ENCODE results near the gene EPAS1.

The EPAS1 gene

GRCh38 chr2:46274586-46274985 lies 22.6 kb upstream of the EPAS1 start:
- Histone ChIP-seq H3K27ac (ENCODE audit: low read depth, low read length) (no peak overlapping the region), H3K36me3 (ENCODE audit: insufficient read depth, low read length) (no peaks in the 10 kb centered on the region), H3K4me1 (ENCODE audit: insufficient read depth, low read length) (0 out of 2 replicates have a peak, but pooled peaks cover 6% of the 10 kb centered on the region), H3K27me3 (ENCODE audit: insufficient read depth, low read length) (peaks cover 2% of the 10 kb centered on the region; the same call in 1 of the 2 replicates), H3K9me3 (ENCODE audit: insufficient read depth, low read depth, low read length) (no peaks in the 10 kb centered on the region), H3K9ac (ENCODE audit: low read depth, low read length) (no peak overlapping the region), H3K4me3 (ENCODE audit: low read length) (no peak overlapping the region)
- WGBS: 95% methylated on average over 4 of the region's 4 CpGs

DNA sequence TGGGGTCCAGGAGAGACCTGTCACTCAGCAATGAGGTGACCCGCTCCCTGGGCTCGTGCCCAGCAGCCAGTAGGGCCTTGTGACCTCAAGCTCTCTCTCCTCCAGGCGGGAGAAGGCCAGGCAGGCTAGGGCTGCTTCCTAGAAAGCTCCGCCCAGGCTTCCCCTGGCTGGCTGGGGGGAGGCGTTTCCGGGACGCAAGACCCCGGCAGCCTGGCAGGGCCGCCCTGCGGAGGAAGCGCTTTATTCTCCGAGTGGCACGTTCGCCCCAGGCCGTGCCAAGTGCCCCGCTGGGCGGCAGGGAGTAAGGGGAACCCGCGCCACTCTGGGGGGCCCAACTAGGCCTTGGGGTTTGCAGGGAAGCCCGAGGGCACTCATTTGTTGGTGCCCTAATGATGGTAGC lies 21.2 kb upstream of the EPAS1 start:
- 65% methylated on average over 20 of the region's 20 CpGs for WGBS

DNA sequence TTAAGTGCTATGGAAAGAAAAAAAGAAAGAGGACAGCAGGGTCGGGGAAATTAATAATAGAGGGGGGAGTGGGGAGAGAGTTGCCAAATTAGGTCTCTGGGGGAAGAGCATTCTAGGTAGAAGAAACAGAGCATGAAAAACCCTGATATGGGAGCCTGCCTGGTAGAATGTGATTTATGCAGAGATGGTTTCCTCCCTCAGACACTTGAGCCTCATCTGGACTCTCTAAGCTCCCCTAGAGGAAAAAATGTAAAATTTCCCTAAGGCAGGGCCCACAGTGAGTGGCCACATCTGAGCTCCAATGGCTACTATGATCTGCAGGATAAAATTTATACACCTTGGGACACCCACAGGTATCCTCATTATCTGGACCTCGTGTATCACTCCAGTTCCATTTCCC lies 20.6 kb upstream of the EPAS1 start:
- no peak overlapping the region for H3K27ac ChIP-seq (ENCODE audit: low read depth, low read length)
- no peak overlapping the region for H3K4me3 ChIP-seq (ENCODE audit: low read length)
- H3K27me3 ChIP-seq (ENCODE audit: insufficient read depth, low read length): peaks cover 2% of the 10 kb centered on the region; the same call in 1 of the 2 replicates
- H3K9me3 ChIP-seq (ENCODE audit: insufficient read depth, low read depth, low read length): no peaks in the 10 kb centered on the region
- 91% methylated on average over 2 of the region's 2 CpGs for WGBS
- no peaks in the 10 kb centered on the region for H3K36me3 ChIP-seq (ENCODE audit: insufficient read depth, low read length)
- H3K9ac ChIP-seq (ENCODE audit: low read depth, low read length): no peak overlapping the region
- no peaks in the 10 kb centered on the region for H3K4me1 ChIP-seq (ENCODE audit: insufficient read depth, low read length)

More for the DNA sequence above, 21.2 kb upstream of the EPAS1 start:
- no peak overlapping the region for H3K9ac ChIP-seq (ENCODE audit: low read depth, low read length)
- no peaks in the 10 kb centered on the region for H3K36me3 ChIP-seq (ENCODE audit: insufficient read depth, low read length)
- no peak overlapping the region for H3K4me3 ChIP-seq (ENCODE audit: low read length)
- H3K27me3 ChIP-seq (ENCODE audit: insufficient read depth, low read length): peaks cover 2% of the 10 kb centered on the region; the same call in 1 of the 2 replicates
- no peaks in the 10 kb centered on the region for H3K4me1 ChIP-seq (ENCODE audit: insufficient read depth, low read length)
- no peak overlapping the region for H3K27ac ChIP-seq (ENCODE audit: low read depth, low read length)
- H3K9me3 ChIP-seq (ENCODE audit: insufficient read depth, low read depth, low read length): no peaks in the 10 kb centered on the region

DNA sequence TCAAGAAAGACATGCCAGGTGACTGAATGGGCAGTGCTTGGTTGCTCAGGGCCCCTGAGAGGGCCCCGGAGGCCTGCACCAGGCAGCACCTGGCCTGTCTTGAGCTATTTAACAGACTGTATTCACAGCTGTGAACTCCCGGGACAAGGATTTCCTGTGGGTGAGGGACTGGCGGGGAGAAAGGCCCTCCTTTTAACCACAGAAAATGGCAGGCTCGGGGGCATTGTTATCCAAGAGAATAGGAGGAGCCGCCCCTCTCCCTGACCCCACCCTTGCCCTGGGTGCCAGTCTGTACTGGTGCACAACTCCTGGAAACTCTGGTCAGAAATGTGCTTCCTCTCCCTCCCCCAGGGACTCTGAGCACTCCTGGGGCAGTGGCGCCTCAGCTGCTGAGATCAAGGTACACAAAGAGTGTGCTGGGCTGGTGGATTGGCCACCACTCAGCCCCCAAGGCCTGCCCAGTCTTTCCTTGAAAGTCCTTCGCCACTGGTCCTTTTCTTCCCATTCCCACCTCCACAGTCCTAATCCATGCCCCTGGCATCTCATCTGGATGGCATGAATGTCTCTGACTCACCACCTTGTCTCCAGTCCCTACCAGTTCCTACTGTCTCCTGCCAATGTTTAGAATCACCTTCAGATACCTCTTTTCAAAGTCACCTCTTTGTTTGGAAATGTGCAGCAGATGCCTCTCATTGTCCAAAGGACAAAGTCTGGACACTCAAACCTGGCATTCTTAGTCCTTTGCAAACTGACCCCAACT lies 19.6 kb upstream of the EPAS1 start:
- WGBS: 89% methylated on average over 7 of the region's 7 CpGs
- H3K36me3 ChIP-seq (ENCODE audit: insufficient read depth, low read length): no peaks in the 10 kb centered on the region
- H3K9me3 ChIP-seq (ENCODE audit: insufficient read depth, low read depth, low read length): no peaks in the 10 kb centered on the region
- no peaks in the 10 kb centered on the region for H3K27me3 ChIP-seq (ENCODE audit: insufficient read depth, low read length)
- no peak overlapping the region for H3K4me3 ChIP-seq (ENCODE audit: low read length)
- H3K4me1 ChIP-seq (ENCODE audit: insufficient read depth, low read length): no peaks in the 10 kb centered on the region
- no peak overlapping the region for H3K9ac ChIP-seq (ENCODE audit: low read depth, low read length)
- H3K27ac ChIP-seq (ENCODE audit: low read depth, low read length): no peak overlapping the region

DNA sequence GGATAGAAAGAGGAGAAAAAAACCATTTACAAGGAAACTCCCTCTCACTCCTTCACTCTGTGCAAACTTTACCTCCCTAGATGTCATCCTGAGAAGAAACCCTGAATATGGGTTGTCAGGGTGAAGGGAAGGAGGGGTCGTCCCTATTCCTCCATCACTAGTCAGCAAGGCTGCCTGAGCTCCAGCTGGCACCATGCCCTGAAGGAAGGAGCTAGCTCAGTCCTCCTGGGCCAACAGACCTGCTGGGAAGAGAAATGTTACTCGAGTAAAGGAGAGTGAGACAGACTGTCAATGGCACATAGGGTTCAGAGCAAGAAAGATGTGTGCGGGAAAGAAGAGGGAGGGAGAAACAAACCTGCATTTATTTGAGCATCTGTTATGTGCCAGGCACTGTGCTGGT lies 18.3 kb upstream of the EPAS1 start:
- no peak overlapping the region for H3K9ac ChIP-seq (ENCODE audit: low read depth, low read length)
- WGBS: 75% methylated on average over 3 of the region's 3 CpGs
- no peaks in the 10 kb centered on the region for H3K36me3 ChIP-seq (ENCODE audit: insufficient read depth, low read length)
- H3K27ac ChIP-seq (ENCODE audit: low read depth, low read length): no peak overlapping the region
- H3K4me1 ChIP-seq (ENCODE audit: insufficient read depth, low read length): no peaks in the 10 kb centered on the region
- no peak overlapping the region for H3K4me3 ChIP-seq (ENCODE audit: low read length)
- no peaks in the 10 kb centered on the region for H3K27me3 ChIP-seq (ENCODE audit: insufficient read depth, low read length)
- no peaks in the 10 kb centered on the region for H3K9me3 ChIP-seq (ENCODE audit: insufficient read depth, low read depth, low read length)

GRCh38 chr2:46281939-46282338 lies 15.3 kb upstream of the EPAS1 start:
- H3K9me3 ChIP-seq (ENCODE audit: insufficient read depth, low read depth, low read length): no peaks in the 10 kb centered on the region
- H3K36me3 ChIP-seq (ENCODE audit: insufficient read depth, low read length): no peaks in the 10 kb centered on the region
- 78% methylated on average over 1 of the region's 1 CpG for WGBS
- no peaks in the 10 kb centered on the region; the same call in 1 of the 2 replicates for H3K4me1 ChIP-seq (ENCODE audit: insufficient read depth, low read length)
- no peak overlapping the region for H3K27ac ChIP-seq (ENCODE audit: low read depth, low read length)
- H3K9ac ChIP-seq (ENCODE audit: low read depth, low read length): no peak overlapping the region
- no peak overlapping the region for H3K4me3 ChIP-seq (ENCODE audit: low read length)
- H3K27me3 ChIP-seq (ENCODE audit: insufficient read depth, low read length): no peaks in the 10 kb centered on the region

DNA sequence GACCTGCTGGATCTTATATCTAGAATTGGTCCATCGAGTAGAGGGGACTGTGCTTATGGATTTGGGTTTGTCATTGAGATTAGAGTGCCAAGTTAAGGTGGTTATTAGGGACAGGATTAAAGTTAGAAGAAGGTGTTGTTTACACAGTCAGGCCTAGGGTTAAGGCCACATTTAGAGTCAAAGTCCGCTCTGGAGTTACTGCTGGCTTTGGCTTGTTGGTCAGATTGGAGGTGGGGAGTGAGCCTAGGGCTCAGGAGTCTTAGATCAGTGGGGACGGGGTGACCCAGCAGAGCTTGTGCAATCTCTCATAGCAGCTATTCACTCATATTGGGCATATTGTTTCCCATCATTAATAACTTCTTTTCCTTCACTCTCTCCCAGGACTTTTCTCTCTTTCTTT lies 13.5 kb upstream of the EPAS1 start:
- Histone ChIP-seq H3K9me3 (ENCODE audit: insufficient read depth, low read depth, low read length) (no peaks in the 10 kb centered on the region), H3K27me3 (ENCODE audit: insufficient read depth, low read length) (no peaks in the 10 kb centered on the region), H3K36me3 (ENCODE audit: insufficient read depth, low read length) (no peaks in the 10 kb centered on the region), H3K27ac (ENCODE audit: low read depth, low read length) (no peak overlapping the region), H3K4me3 (ENCODE audit: low read length) (no peak overlapping the region), H3K4me1 (ENCODE audit: insufficient read depth, low read length) (no peaks in the 10 kb centered on the region; the same call in 1 of the 2 replicates), H3K9ac (ENCODE audit: low read depth, low read length) (no peak overlapping the region)
- WGBS: 85% methylated on average over 3 of the region's 3 CpGs

DNA sequence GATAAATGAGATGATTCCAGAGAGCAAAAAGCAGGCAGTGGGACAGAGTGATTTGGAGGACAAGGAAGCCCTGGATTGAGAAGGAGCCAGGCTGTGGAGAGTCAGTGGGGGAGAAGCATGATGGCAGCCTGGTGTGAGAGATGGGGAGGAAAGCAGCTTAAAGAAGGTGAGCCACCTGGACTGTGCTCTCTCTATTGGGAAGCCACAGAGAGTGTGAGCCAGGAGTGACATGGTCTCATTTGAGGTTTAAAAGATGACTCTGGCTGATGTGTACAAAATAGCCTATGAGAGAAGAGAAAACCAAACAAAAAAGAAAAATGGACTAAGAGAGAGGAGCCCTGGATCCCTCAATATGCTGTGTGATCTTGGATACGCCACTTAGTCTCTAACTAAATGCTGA lies 12.9 kb upstream of the EPAS1 start:
- Histone ChIP-seq H3K36me3 (ENCODE audit: insufficient read depth, low read length) (no peaks in the 10 kb centered on the region), H3K4me1 (ENCODE audit: insufficient read depth, low read length) (no peaks in the 10 kb centered on the region; the same call in 1 of the 2 replicates), H3K4me3 (ENCODE audit: low read length) (no peak overlapping the region), H3K9ac (ENCODE audit: low read depth, low read length) (no peak overlapping the region), H3K27me3 (ENCODE audit: insufficient read depth, low read length) (no peaks in the 10 kb centered on the region), H3K9me3 (ENCODE audit: insufficient read depth, low read depth, low read length) (no peaks in the 10 kb centered on the region), H3K27ac (ENCODE audit: low read depth, low read length) (no peak overlapping the region)
- WGBS: 97% methylated on average over 1 of the region's 1 CpG

DNA sequence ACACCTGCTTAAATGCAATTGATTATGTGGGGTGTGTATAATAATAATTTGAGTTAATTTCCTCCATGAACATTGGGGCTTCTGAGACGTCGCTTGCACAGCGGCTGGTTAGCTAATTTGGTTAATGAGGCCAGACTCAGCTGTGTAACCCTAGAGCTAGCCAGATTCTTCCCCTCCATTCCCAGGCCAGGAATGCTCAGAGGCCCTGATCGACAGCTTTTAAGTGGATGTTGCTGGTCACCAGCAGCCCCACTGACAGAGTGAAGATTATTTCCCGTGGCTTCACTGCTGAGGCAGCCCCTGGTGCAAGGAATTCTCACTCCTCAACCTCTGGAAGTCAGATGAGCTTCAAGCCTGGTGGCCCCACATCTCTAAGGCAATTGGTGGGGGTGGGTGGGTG lies 12.4 kb upstream of the EPAS1 start:
- Histone ChIP-seq H3K27me3 (ENCODE audit: insufficient read depth, low read length) (no peaks in the 10 kb centered on the region), H3K9ac (ENCODE audit: low read depth, low read length) (no peak overlapping the region), H3K9me3 (ENCODE audit: insufficient read depth, low read depth, low read length) (no peaks in the 10 kb centered on the region), H3K4me1 (ENCODE audit: insufficient read depth, low read length) (no peaks in the 10 kb centered on the region; the same call in 1 of the 2 replicates), H3K36me3 (ENCODE audit: insufficient read depth, low read length) (no peaks in the 10 kb centered on the region), H3K4me3 (ENCODE audit: low read length) (no peak overlapping the region), H3K27ac (ENCODE audit: low read depth, low read length) (no peak overlapping the region)
- 83% methylated on average over 5 of the region's 5 CpGs for WGBS

- Histone ChIP-seq H3K4me1 (ENCODE audit: insufficient read depth, low read length) (no peaks in the 10 kb centered on the region; the same call in 1 of the 2 replicates), H3K9ac (ENCODE audit: low read depth, low read length) (no peak overlapping the region), H3K9me3 (ENCODE audit: insufficient read depth, low read depth, low read length) (no peaks in the 10 kb centered on the region), H3K27me3 (ENCODE audit: insufficient read depth, low read length) (no peaks in the 10 kb centered on the region; the same call in 1 of the 2 replicates), H3K36me3 (ENCODE audit: insufficient read depth, low read length) (no peaks in the 10 kb centered on the region), H3K27ac (ENCODE audit: low read depth, low read length) (no peak overlapping the region), H3K4me3 (ENCODE audit: low read length) (no peak overlapping the region)
- 91% methylated on average over 3 of the region's 3 CpGs for WGBS
These were observed 10.5 kb upstream of the EPAS1 start for GRCh38 chr2:46286715-46287114.

- H3K36me3 ChIP-seq (ENCODE audit: insufficient read depth, low read length): no peaks in the 10 kb centered on the region
- WGBS: 93% methylated on average over 5 of the region's 5 CpGs
- no peak overlapping the region for H3K9ac ChIP-seq (ENCODE audit: low read depth, low read length)
- no peaks in the 10 kb centered on the region for H3K9me3 ChIP-seq (ENCODE audit: insufficient read depth, low read depth, low read length)
- H3K27ac ChIP-seq (ENCODE audit: low read depth, low read length): no peak overlapping the region
- no peaks in the 10 kb centered on the region for H3K4me1 ChIP-seq (ENCODE audit: insufficient read depth, low read length)
- H3K4me3 ChIP-seq (ENCODE audit: low read length): no peak overlapping the region
- peaks cover 9% of the 10 kb centered on the region for H3K27me3 ChIP-seq (ENCODE audit: insufficient read depth, low read length)
These were observed 7.1 kb upstream of the EPAS1 start for GRCh38 chr2:46290078-46290477.
